HEK293 (cell line): ENCODE data around the gene PIP5K1B.
A peak's percentile ranks its signal among the peaks of the same experiment; 100 is the strongest.

ENCODE experiments used
- CTCF ChIA-PET: fragments of 350-600 bp; formaldehyde crosslinking; extraction: SDS; loops from one replicate; lab custom pipeline; 2021; ENCODE audit warnings: antibody characterized with exemption; lab: Yijun Ruan, JAX
- POLR2A ChIA-PET: fragments of 300-600 bp; formaldehyde crosslinking; extraction: SDS; loops from one replicate; lab custom pipeline; 2020; ENCODE audit warnings: antibody characterized with exemption, inconsistent platforms; lab: Yijun Ruan, JAX
- H3K27ac ChIP-seq: fragments of 200-500 bp; sonication (Bioruptor generic); 2 replicates; pipeline ENCODE4 v1.5.1; 2014; ENCODE audit warnings: low read depth, low read length, control low read depth, inconsistent platforms; ENCODE audit errors: extremely low read depth
- H3K36me3 ChIP-seq, 2 experiments: fragments of 200-500 bp in 1 of 2; sonication (Bioruptor generic) in 1 of 2; 1 replicate in 1 of 2; 2 replicates in 1 of 2; pipeline ENCODE4 v1.5.1; 2014 to 2017; ENCODE audit warnings: inconsistent platforms in 2 of 2, low read length in 2 of 2; ENCODE audit not compliant: control insufficient read depth in 2 of 2, insufficient read depth in 1 of 2
- H3K4me1 ChIP-seq: fragments of 200-500 bp; sonication (Bioruptor generic); 2 replicates; pipeline ENCODE4 v1.5.1; 2014; ENCODE audit warnings: mild to moderate bottlenecking, low read length, inconsistent platforms; ENCODE audit not compliant: control insufficient read depth, insufficient read depth
- H3K4me3 ChIP-seq: 2 replicates; pipeline ENCODE4 v1.5.1; 2011; ENCODE audit warnings: low read depth, mild to moderate bottlenecking, control low read depth, low read length, moderate library complexity
- H3K9me3 ChIP-seq: fragments of 200-500 bp; sonication (Bioruptor generic); 2 replicates; pipeline ENCODE4 v1.5.1; 2014; ENCODE audit warnings: low read depth, low read length, inconsistent platforms; ENCODE audit not compliant: control insufficient read depth, insufficient read depth
- TCF7L2 ChIP-seq: IDR thresholded peaks from 2 replicates; pipeline ENCODE4 v1.6.1; 2011; ENCODE audit warnings: low read depth, mild to moderate bottlenecking, inconsistent platforms, low read length, moderate library complexity, borderline replicate concordance
- ZBTB21 ChIP-seq: fragments of 450-650 bp; formaldehyde crosslinking; IDR thresholded peaks from 2 replicates; pipeline ENCODE4 v1.5.1; 2017; ENCODE audit warnings: missing biosample characterization, missing genetic modification characterization
- ZBTB44 ChIP-seq: fragments of 450-650 bp; IDR thresholded peaks from 2 replicates; pipeline ENCODE4 v1.5.1; 2018; ENCODE audit warnings: missing biosample characterization, mild to moderate bottlenecking, missing genetic modification characterization
- ZNF175 ChIP-seq: fragments of 450-650 bp; formaldehyde crosslinking; IDR thresholded peaks from 2 replicates; pipeline ENCODE4 v1.5.1; 2016; ENCODE audit warnings: missing biosample characterization, missing genetic modification characterization
- ZNF24 ChIP-seq: fragments of 450-650 bp; formaldehyde crosslinking; IDR thresholded peaks from 2 replicates; pipeline ENCODE4 v1.5.1; 2016; ENCODE audit warnings: missing biosample characterization, missing genetic modification characterization
- ZNF37A ChIP-seq: fragments of 450-650 bp; IDR thresholded peaks from 2 replicates; pipeline ENCODE4 v1.5.1; 2018; ENCODE audit warnings: missing biosample characterization, missing genetic modification characterization
- ZNF548 ChIP-seq: fragments of 450-650 bp; formaldehyde crosslinking; IDR thresholded peaks from 2 replicates; pipeline ENCODE4 v1.5.1; 2016; ENCODE audit warnings: missing biosample characterization, missing genetic modification characterization
- ZNF600 ChIP-seq: fragments of 450-650 bp; formaldehyde crosslinking; IDR thresholded peaks from 2 replicates; pipeline ENCODE4 v1.5.1; 2016; ENCODE audit warnings: missing biosample characterization, missing genetic modification characterization
- ZNF623 ChIP-seq: fragments of 450-650 bp; formaldehyde crosslinking; IDR thresholded peaks from 2 replicates; pipeline ENCODE4 v1.5.1; 2016; ENCODE audit warnings: missing biosample characterization, missing genetic modification characterization
- ZNF639 ChIP-seq: fragments of 450-650 bp; formaldehyde crosslinking; IDR thresholded peaks from 2 replicates; pipeline ENCODE4 v1.5.1; 2016; ENCODE audit warnings: missing biosample characterization, missing genetic modification characterization
- ZNF747 ChIP-seq: fragments of 450-650 bp; formaldehyde crosslinking; IDR thresholded peaks from 2 replicates; pipeline ENCODE4 v1.5.1; 2016; ENCODE audit warnings: missing biosample characterization, missing genetic modification characterization
- ZNF791 ChIP-seq: fragments of 450-650 bp; formaldehyde crosslinking; IDR thresholded peaks from 2 replicates; pipeline ENCODE4 v1.5.1; 2016; ENCODE audit warnings: missing biosample characterization, missing genetic modification characterization

Gene PIP5K1B

GRCh38 chr9:68883224-68883623 is 178.2 kb downstream of the PIP5K1B start:
- Histone ChIP-seq H3K4me3 (no peak overlapping the region), H3K9me3 (no peaks in the 10 kb centered on the region)
- TF ChIP-seq ZNF747 (no peak), ZBTB21 (no peak), ZNF24 (tag by site-specific recombination) (no peak), ZBTB44 (tag by site-specific recombination) (no peak), ZNF37A (tag by site-specific recombination) (no peak)
- TF ChIP-seq, all 188 proteins: peak for 0
- CTCF ChIA-PET: interaction anchor here (0.7 kb wide), 1 partner anchor 93 kb away, joined by 3 read pairs; no protein-coding TSS in a partner anchor
- Histone ChIP-seq H3K36me3 (no peaks in the 10 kb centered on the region), H3K4me1 (no peaks in the 10 kb centered on the region), H3K27ac (no peak overlapping the region)
- POLR2A ChIA-PET: no interaction called here

GRCh38 chr9:68887232-68887631 is 182.2 kb downstream of the PIP5K1B start:
- Histone ChIP-seq H3K27ac (no peak overlapping the region), H3K9me3 (no peaks in the 10 kb centered on the region), H3K4me1 (no peaks in the 10 kb centered on the region), H3K36me3 (no peaks in the 10 kb centered on the region), H3K4me3 (no peak overlapping the region)
- ChIA-PET POLR2A (no interaction called here), CTCF (no interaction called here)
- no peak for TF ChIP-seq ZNF548 (tag by site-specific recombination)
- no peak for TF ChIP-seq TCF7L2
- TF ChIP-seq ZNF791: no peak

GRCh38 chr9:68894502-68894901 is 189.5 kb downstream of the PIP5K1B start:
- TF ChIP-seq ZNF175 (tag by site-specific recombination) (no peak), TCF7L2 (peak; percentile 71; the same call in 1 of the 2 replicates)
- CTCF ChIA-PET: no interaction called here
- Histone ChIP-seq H3K36me3 (no peaks in the 10 kb centered on the region), H3K4me1 (peaks cover 2% of the 10 kb centered on the region; the same call in 1 of the 2 replicates), H3K9me3 (no peaks in the 10 kb centered on the region), H3K27ac (no peak overlapping the region), H3K4me3 (no peak overlapping the region)
- POLR2A ChIA-PET: no interaction called here

GRCh38 chr9:68895741-68896478 is 190.9 kb downstream of the PIP5K1B start:
- TF ChIP-seq ZNF791 (no peak), ZNF600 (tag by site-specific recombination) (no peak), ZNF623 (tag by site-specific recombination) (no peak)
- Histone ChIP-seq H3K4me3 (no peak overlapping the region), H3K36me3 (no peaks in the 10 kb centered on the region), H3K4me1 (peaks cover 2% of the 10 kb centered on the region; the same call in 1 of the 2 replicates), H3K9me3 (no peaks in the 10 kb centered on the region), H3K27ac (no peak overlapping the region)
- ChIA-PET CTCF (interaction anchor here (0.6 kb wide), 1 partner anchor 36 kb away, joined by 4 read pairs; no protein-coding TSS in a partner anchor), POLR2A (interaction anchor here (0.7 kb wide), 1 partner anchor 42 kb away, joined by 3 read pairs; no protein-coding TSS in a partner anchor)

GRCh38 chr9:68896486-68896885 is 191.4 kb downstream of the PIP5K1B start:
- H3K4me1 ChIP-seq: peaks cover 2% of the 10 kb centered on the region; the same call in 1 of the 2 replicates
- no peak overlapping the region for H3K4me3 ChIP-seq
- H3K9me3 ChIP-seq: no peaks in the 10 kb centered on the region
- CTCF ChIA-PET: no interaction called here
- no peak overlapping the region for H3K27ac ChIP-seq
- H3K36me3 ChIP-seq: no peaks in the 10 kb centered on the region
- TF ChIP-seq ZNF639 (tag by site-specific recombination) (no peak), ZNF600 (tag by site-specific recombination) (no peak)
- TF ChIP-seq, all 188 proteins: peak for 0
- POLR2A ChIA-PET: no interaction called here
